H1 (cell line): ENCODE measurements around the gene RMDN3. TPM values are rescaled to one million over a fixed set of nuclear protein-coding genes. Genes with fewer than 3 reads are reported as not detected.

ENCODE experiments used
- BRCA1 ChIP-seq: IDR thresholded peaks from 2 replicates; pipeline ENCODE4 v1.6.1; 2012; ENCODE audit warnings: low read depth, low read length, improper control_type of control experiment
- NRF1 ChIP-seq: IDR thresholded peaks from 2 replicates; pipeline ENCODE4 v1.6.1; 2011; ENCODE audit warnings: mild to moderate bottlenecking, low read depth, low read length, improper control_type of control experiment
- SAP30 ChIP-seq: fragments of 300-600 bp; sonication (generic); IDR thresholded peaks from 2 replicates; pipeline ENCODE4 v1.7.1; 2012; ENCODE audit warnings: low read length, moderate library complexity, mild to moderate bottlenecking, inconsistent platforms; ENCODE audit not compliant: insufficient read depth, insufficient replicate concordance
- SIN3A ChIP-seq, 2 experiments: IDR thresholded peaks in 1 of 2; conservative IDR thresholded peaks in 1 of 2; 2 replicates each; pipeline ENCODE4 v1.6.1; 2011 to 2012; ENCODE audit warnings: low read length in 2 of 2, improper control_type of control experiment in 1 of 2, low read depth in 1 of 2, mild to moderate bottlenecking in 1 of 2
- polyA plus RNA-seq, 7 experiments: library from polyadenylated mRNA; depleted of rRNA in 3 of 7; stranded (reverse) in 5 of 7; unstranded in 2 of 7; fragments of >200 nt in 5 of 7; fragments of 200-250 nt in 2 of 7; gene quantifications; 1 replicate in 5 of 7; 2 replicates in 1 of 7; 4 replicates in 1 of 7; pipeline versions ENCODE4 v1.2.1 to v1.2.3, GENCODE V29; 2011 to 2013; ENCODE audit warnings: missing spikeins in 2 of 7, mixed read lengths in 2 of 7
- total RNA-seq: library from RNA; stranded (reverse); fragmentation: NEBNext Ultra II Directional; extraction: Animal tissue kit (Norgen Biotek cat#: 25700); gene quantifications from 2 replicates; pipeline ENCODE4 v1.2.1, GENCODE V29; 2021
- TF ChIP-seq, protein P1 (sequence below): fragments of 300-600 bp; sonication (generic); IDR thresholded peaks from 2 replicates; pipeline ENCODE4 v1.7.1; 2012; ENCODE audit warnings: low read length, moderate library complexity, mild to moderate bottlenecking, inconsistent platforms; ENCODE audit not compliant: insufficient replicate concordance

The RMDN3 gene
- total and polyA plus RNA-seq, 2 of the 8 experiments (the other 6 are each of a cell fraction or from before 2014, with no cell fraction given), result 10.8 to 24.1 TPM

DNA sequence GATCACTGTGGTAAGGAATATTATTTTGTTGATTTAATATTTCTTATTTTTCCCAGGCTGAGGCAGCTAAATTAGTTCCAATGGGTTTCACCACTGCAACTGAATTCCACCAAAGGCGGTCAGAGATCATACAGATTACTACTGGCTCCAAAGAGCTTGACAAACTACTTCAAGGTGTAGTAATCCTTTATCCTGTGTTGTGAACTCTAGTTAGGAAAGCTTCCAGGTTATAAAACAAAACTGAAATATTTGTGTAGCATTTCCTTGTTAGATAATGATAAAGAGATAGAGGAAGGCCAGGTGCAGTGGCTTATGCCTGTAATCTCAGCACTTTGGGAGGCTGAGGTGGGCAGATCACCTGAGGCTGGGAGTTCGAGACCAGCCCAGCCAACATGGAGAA, 48.9 kb downstream of the RMDN3 start (continued):
- TF ChIP-seq, protein P1, sequence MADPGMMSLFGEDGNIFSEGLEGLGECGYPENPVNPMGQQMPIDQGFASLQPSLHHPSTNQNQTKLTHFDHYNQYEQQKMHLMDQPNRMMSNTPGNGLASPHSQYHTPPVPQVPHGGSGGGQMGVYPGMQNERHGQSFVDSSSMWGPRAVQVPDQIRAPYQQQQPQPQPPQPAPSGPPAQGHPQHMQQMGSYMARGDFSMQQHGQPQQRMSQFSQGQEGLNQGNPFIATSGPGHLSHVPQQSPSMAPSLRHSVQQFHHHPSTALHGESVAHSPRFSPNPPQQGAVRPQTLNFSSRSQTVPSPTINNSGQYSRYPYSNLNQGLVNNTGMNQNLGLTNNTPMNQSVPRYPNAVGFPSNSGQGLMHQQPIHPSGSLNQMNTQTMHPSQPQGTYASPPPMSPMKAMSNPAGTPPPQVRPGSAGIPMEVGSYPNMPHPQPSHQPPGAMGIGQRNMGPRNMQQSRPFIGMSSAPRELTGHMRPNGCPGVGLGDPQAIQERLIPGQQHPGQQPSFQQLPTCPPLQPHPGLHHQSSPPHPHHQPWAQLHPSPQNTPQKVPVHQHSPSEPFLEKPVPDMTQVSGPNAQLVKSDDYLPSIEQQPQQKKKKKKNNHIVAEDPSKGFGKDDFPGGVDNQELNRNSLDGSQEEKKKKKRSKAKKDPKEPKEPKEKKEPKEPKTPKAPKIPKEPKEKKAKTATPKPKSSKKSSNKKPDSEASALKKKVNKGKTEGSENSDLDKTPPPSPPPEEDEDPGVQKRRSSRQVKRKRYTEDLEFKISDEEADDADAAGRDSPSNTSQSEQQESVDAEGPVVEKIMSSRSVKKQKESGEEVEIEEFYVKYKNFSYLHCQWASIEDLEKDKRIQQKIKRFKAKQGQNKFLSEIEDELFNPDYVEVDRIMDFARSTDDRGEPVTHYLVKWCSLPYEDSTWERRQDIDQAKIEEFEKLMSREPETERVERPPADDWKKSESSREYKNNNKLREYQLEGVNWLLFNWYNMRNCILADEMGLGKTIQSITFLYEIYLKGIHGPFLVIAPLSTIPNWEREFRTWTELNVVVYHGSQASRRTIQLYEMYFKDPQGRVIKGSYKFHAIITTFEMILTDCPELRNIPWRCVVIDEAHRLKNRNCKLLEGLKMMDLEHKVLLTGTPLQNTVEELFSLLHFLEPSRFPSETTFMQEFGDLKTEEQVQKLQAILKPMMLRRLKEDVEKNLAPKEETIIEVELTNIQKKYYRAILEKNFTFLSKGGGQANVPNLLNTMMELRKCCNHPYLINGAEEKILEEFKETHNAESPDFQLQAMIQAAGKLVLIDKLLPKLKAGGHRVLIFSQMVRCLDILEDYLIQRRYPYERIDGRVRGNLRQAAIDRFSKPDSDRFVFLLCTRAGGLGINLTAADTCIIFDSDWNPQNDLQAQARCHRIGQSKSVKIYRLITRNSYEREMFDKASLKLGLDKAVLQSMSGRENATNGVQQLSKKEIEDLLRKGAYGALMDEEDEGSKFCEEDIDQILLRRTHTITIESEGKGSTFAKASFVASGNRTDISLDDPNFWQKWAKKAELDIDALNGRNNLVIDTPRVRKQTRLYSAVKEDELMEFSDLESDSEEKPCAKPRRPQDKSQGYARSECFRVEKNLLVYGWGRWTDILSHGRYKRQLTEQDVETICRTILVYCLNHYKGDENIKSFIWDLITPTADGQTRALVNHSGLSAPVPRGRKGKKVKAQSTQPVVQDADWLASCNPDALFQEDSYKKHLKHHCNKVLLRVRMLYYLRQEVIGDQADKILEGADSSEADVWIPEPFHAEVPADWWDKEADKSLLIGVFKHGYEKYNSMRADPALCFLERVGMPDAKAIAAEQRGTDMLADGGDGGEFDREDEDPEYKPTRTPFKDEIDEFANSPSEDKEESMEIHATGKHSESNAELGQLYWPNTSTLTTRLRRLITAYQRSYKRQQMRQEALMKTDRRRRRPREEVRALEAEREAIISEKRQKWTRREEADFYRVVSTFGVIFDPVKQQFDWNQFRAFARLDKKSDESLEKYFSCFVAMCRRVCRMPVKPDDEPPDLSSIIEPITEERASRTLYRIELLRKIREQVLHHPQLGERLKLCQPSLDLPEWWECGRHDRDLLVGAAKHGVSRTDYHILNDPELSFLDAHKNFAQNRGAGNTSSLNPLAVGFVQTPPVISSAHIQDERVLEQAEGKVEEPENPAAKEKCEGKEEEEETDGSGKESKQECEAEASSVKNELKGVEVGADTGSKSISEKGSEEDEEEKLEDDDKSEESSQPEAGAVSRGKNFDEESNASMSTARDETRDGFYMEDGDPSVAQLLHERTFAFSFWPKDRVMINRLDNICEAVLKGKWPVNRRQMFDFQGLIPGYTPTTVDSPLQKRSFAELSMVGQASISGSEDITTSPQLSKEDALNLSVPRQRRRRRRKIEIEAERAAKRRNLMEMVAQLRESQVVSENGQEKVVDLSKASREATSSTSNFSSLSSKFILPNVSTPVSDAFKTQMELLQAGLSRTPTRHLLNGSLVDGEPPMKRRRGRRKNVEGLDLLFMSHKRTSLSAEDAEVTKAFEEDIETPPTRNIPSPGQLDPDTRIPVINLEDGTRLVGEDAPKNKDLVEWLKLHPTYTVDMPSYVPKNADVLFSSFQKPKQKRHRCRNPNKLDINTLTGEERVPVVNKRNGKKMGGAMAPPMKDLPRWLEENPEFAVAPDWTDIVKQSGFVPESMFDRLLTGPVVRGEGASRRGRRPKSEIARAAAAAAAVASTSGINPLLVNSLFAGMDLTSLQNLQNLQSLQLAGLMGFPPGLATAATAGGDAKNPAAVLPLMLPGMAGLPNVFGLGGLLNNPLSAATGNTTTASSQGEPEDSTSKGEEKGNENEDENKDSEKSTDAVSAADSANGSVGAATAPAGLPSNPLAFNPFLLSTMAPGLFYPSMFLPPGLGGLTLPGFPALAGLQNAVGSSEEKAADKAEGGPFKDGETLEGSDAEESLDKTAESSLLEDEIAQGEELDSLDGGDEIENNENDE, result no peak
- TF ChIP-seq SIN3A (conservative IDR thresholded peaks at IDR 0.05 in 1 of 2, IDR thresholded peaks at IDR 0.05 in 1 of 2; ENCODE audit: low read depth in 1 of 2, low read length in 2 of 2), result no peak
- TF ChIP-seq SAP30, result no peak
- TF ChIP-seq NRF1, result no peak
- TF ChIP-seq BRCA1, result no peak
